Nephron (organoid): ENCODE data around the gene DPY19L3.
"Not testable (repeated sequence)": the region's sequence is repeated elsewhere in the genome, so short reads cannot be mapped to it uniquely, and the experiment has no call there.

Source experiments
- H3K27ac Mint-ChIP-seq, 3 experiments: 2 replicates each; pipeline ENCODE4 v1.8.0; 2020; ENCODE audit warnings: mixed read lengths in 3 of 3, mild to moderate bottlenecking in 2 of 3, moderate library complexity in 1 of 3
- H3K27me3 Mint-ChIP-seq: 2 replicates; pipeline ENCODE4 v1.8.0; 2021; ENCODE audit warnings: low read depth, mild to moderate bottlenecking, moderate library complexity, mixed read lengths
- H3K36me3 Mint-ChIP-seq: 2 replicates; pipeline ENCODE4 v1.8.0; 2020; ENCODE audit warnings: low read depth, mixed read lengths
- H3K4me1 Mint-ChIP-seq: 2 replicates; pipeline ENCODE4 v1.8.0; 2020; ENCODE audit warnings: mixed read lengths
- H3K4me3 Mint-ChIP-seq, 3 experiments: 2 replicates each; pipeline ENCODE4 v1.8.0; 2020; ENCODE audit warnings: mild to moderate bottlenecking in 3 of 3, mixed read lengths in 3 of 3, moderate library complexity in 2 of 3
- H3K9me3 Mint-ChIP-seq: 2 replicates; pipeline ENCODE4 v1.8.0; 2020; ENCODE audit warnings: mixed read lengths
- TF ChIP-seq, protein P1 (sequence below), 3 experiments: fragments of 200-600 bp; sonication (generic); IDR thresholded peaks; one replicate each; pipeline ENCODE4 v1.5.0; 2021; ENCODE audit warnings: antibody characterized with exemption in 3 of 3; ENCODE audit not compliant: unreplicated experiment in 3 of 3

Gene DPY19L3

DNA sequence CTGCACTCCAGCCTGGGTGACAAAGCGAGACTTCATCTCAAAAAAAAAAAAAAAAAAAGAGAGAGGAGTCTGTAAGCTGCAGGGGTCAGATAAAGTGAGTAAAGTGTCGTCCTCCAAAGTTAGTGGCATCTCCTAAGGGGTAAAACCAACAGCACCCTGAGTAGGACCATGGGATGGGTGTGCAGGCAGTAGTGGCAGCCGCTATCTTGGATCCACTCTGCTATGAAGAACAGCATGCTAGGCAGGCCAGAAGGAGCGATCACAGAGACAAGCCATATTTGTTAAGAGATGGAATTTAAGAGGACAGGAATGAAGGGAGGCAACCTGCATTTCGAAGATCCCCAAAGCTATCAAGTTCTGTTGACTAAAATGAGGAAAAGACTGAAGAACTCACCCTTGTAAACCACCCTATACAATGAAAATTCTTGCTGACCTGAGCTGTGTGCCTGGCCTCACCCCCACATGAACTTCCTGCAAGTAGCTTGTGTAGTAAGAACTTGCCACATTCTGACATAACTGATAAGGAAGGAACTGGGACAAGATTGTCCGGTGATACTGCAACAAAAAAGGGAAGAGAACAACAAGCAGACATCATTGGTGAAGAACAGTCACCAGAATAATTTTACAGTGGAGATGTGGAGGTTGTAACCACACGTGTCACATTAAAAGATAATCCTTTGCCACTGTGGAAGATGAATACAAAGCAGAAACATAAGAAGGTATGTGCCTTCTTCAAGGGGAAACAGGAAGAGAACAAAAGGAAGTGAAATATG lies 16.2 kb downstream of the DPY19L3 start:
- Mint-ChIP-seq H3K36me3 (peaks cover 63% of the 10 kb centered on the region), H3K27ac (peak overlapping the region in 1 of 3 experiments; percentile 62), H3K27me3 (no peaks in the 10 kb centered on the region), H3K4me1 (peaks cover 18% of the 10 kb centered on the region), H3K9me3 (peaks cover 6% of the 10 kb centered on the region), H3K4me3 (no peak overlapping the region)
- TF ChIP-seq, protein P1, sequence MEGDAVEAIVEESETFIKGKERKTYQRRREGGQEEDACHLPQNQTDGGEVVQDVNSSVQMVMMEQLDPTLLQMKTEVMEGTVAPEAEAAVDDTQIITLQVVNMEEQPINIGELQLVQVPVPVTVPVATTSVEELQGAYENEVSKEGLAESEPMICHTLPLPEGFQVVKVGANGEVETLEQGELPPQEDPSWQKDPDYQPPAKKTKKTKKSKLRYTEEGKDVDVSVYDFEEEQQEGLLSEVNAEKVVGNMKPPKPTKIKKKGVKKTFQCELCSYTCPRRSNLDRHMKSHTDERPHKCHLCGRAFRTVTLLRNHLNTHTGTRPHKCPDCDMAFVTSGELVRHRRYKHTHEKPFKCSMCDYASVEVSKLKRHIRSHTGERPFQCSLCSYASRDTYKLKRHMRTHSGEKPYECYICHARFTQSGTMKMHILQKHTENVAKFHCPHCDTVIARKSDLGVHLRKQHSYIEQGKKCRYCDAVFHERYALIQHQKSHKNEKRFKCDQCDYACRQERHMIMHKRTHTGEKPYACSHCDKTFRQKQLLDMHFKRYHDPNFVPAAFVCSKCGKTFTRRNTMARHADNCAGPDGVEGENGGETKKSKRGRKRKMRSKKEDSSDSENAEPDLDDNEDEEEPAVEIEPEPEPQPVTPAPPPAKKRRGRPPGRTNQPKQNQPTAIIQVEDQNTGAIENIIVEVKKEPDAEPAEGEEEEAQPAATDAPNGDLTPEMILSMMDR (IDR thresholded peaks at IDR 0.05; ENCODE audit: unreplicated experiment in 3 of 3) = no peak

DNA sequence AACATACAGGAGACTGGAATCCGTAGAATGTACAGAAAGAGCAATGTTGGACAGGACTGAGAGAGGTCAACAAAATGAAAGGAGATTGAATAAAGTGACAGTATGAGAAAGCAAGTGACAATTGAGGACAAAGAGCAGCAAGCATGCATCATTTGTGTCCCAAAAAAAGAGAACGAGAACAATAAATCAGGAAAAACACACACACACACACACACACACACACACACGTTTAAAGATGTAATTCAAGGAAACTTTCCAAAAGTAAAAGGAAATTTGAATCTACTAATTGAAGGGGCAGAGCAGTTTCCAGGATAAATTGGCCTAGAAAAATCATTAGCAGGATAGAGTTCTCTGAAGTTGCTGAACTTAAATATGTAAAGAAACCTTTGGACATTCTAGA lies 16.9 kb downstream of the DPY19L3 start:
- Mint-ChIP-seq H3K4me3 (no peak overlapping the region), H3K4me1 (peaks cover 22% of the 10 kb centered on the region), H3K27me3 (no peaks in the 10 kb centered on the region), H3K36me3 (peaks cover 63% of the 10 kb centered on the region), H3K9me3 (peaks cover 6% of the 10 kb centered on the region), H3K27ac (peak overlapping the region in 1 of 3 experiments; percentile 62)
- TF ChIP-seq, protein P1 (IDR thresholded peaks at IDR 0.05; ENCODE audit: unreplicated experiment in 3 of 3) = no peak

DNA sequence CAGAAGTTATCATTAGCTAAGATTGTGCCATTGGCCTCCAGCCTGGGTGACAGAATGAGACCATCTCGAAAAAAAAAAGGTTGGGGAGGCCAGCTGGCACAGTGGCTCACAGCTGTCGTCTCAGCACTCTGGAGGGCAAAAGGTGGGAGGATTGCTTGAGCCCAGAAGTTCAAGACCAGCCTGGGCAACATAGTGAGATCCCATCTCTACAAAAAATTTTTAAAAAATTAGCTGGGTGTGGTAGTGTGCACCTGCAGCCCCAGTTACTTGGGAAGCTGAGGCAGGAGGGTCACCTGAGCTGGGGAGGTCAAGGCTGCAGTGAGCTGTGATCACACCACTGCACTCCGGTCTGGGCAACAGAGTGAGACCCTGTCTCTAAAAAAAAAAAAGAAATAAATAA lies 18.4 kb downstream of the DPY19L3 start:
- Mint-ChIP-seq H3K4me1 (peaks cover 30% of the 10 kb centered on the region), H3K36me3 (peaks cover 65% of the 10 kb centered on the region)
- H3K27me3 Mint-ChIP-seq, H3K27ac Mint-ChIP-seq, H3K9me3 Mint-ChIP-seq, H3K4me3 Mint-ChIP-seq: not testable (repeated sequence)

DNA sequence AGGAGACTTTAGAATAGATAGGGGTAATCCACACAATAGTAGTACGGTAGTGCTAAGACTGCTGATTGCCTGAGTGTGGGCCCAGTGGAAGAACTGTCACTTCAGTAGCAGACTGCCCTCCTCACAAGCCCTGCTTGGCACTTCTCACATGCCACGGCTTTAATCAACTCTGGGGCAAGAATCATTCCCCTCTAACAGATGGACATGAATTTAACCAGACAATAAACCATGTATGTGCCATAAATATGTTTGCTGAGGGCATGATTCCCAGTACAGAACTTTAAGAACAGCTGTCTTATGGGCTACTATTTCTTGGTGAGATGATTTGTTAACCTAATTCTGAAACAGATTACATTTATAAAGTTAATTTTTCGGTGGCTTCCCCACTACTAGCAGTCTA lies 22.0 kb downstream of the DPY19L3 start:
- no peaks in the 10 kb centered on the region for H3K27me3 Mint-ChIP-seq
- H3K9me3 Mint-ChIP-seq = peaks cover 6% of the 10 kb centered on the region
- peaks cover 25% of the 10 kb centered on the region for H3K4me1 Mint-ChIP-seq
- peaks cover 62% of the 10 kb centered on the region for H3K36me3 Mint-ChIP-seq
- TF ChIP-seq, protein P1 (IDR thresholded peaks at IDR 0.05; ENCODE audit: unreplicated experiment in 3 of 3) = no peak
- H3K4me3 Mint-ChIP-seq = no peak overlapping the region
- peak overlapping the region in 1 of 3 experiments; percentile 39 for H3K27ac Mint-ChIP-seq

DNA sequence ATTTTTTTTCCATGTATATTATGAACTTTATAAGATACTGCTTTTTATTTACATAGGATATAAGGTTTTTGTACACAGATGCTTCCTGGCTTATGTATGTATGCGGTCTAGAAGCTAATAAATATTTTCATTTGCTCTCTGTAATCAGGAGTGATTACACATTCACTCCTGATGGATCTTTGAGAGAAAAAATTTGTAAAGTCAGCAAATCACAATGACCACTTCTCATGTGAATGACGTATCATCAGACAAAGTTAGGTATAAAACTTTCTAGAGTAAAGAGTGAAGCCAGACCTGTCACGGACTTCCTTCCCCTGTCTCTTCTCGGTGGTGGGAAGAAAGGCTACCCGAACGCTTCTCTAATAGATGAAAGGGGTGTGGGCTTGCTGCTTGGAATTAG lies 31.1 kb downstream of the DPY19L3 start:
- no peaks in the 10 kb centered on the region for H3K27me3 Mint-ChIP-seq
- H3K4me1 Mint-ChIP-seq = no peaks in the 10 kb centered on the region
- no peak overlapping the region for H3K4me3 Mint-ChIP-seq
- no peak overlapping the region for H3K27ac Mint-ChIP-seq
- peaks cover 57% of the 10 kb centered on the region for H3K36me3 Mint-ChIP-seq
- TF ChIP-seq, protein P1 (IDR thresholded peaks at IDR 0.05; ENCODE audit: unreplicated experiment in 3 of 3) = no peak
- H3K9me3 Mint-ChIP-seq = no peaks in the 10 kb centered on the region

DNA sequence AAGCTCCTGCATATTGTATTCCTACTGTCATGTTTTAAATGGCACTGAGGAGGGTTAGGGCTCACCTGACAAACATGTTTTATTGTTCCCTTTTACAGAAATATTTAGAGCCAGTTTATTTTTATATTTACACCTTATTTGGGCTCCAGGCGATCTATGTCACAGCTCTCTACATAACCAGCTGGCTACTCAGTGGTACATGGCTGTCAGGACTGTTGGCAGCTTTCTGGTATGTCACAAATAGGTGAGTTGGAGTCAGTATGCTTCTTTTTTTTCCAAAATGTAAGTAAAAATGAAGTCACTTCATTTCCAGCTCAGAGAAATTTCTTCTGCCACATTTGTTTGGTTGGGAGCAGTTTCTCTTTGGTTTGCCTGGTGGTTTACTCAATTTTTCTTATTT lies 31.5 kb downstream of the DPY19L3 start:
- peaks cover 59% of the 10 kb centered on the region for H3K36me3 Mint-ChIP-seq
- no peaks in the 10 kb centered on the region for H3K4me1 Mint-ChIP-seq
- H3K27me3 Mint-ChIP-seq = no peaks in the 10 kb centered on the region
- H3K4me3 Mint-ChIP-seq = no peak overlapping the region
- H3K9me3 Mint-ChIP-seq = no peaks in the 10 kb centered on the region
- no peak overlapping the region for H3K27ac Mint-ChIP-seq
- TF ChIP-seq, protein P1 (IDR thresholded peaks at IDR 0.05; ENCODE audit: unreplicated experiment in 3 of 3) = no peak
